ENCODE data around the gene CD300A.
"Not testable (repeated sequence)": the region's sequence is repeated elsewhere in the genome, so short reads cannot be mapped to it uniquely, and the experiment has no call there.

The CD300A gene

DNA sequence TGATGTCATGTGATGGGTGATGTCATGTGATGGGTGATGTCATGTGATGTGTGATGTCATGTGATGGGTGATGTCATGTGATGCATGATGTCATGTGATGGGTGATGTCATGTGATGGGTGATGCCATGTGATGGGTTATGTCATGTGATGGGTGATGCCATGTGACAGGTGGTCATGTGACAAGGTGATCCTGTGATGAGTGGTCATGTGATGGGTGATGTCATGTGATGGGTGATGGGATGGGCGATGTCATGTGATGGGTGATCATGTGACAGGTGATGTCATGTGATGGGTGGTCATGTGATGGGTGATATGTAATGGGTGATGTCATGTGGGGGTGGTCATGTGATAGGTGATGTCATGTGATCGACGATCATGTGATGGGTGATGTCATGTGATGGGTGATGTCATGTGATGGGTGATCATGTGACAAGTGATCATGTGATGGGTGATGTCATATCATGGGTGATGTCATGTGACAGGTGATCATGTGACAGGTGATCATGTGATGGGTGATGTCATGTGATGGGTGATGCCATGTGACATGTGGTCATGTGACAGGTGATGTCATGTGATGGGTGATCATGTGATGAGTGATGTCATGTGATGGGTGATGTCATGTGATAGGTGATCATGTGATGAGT lies 47.7 kb downstream of the CD300A start:
- no peak overlapping the region for H3K9ac ChIP-seq

GRCh38 chr17:74514632-74515334 lies 48.3 kb downstream of the CD300A start:
- no peak overlapping the region for H3K9ac ChIP-seq
- H3K27ac ChIP-seq, result no peak overlapping the region
- no peaks in the 10 kb centered on the region for H3K27me3 ChIP-seq
- H3K4me1 ChIP-seq, result peaks cover 9% of the 10 kb centered on the region
- TF ChIP-seq Cebpa-rat (IDR thresholded peaks at IDR 0.05), result no peak
- H3K4me2 ChIP-seq, result no peak overlapping the region
- H4K20me1 ChIP-seq, result no peaks in the 10 kb centered on the region
- H3K36me3 ChIP-seq, result no peaks in the 10 kb centered on the region
- peaks cover 26% of the 10 kb centered on the region for H3K9me3 ChIP-seq
- H3K4me3 ChIP-seq, result no peak overlapping the region

More for the DNA sequence above, 47.7 kb downstream of the CD300A start:
- peaks cover 6% of the 10 kb centered on the region; the same call in 1 of the 2 replicates for H3K4me1 ChIP-seq
- no peak overlapping the region for H3K27ac ChIP-seq
- no peaks in the 10 kb centered on the region for H4K20me1 ChIP-seq
- H3K4me2 ChIP-seq, result no peak overlapping the region
- peaks cover 25% of the 10 kb centered on the region for H3K9me3 ChIP-seq
- no peaks in the 10 kb centered on the region for H3K27me3 ChIP-seq
- H3K36me3 ChIP-seq, result no peaks in the 10 kb centered on the region
- H3K4me3 ChIP-seq, result no peak overlapping the region
- TF ChIP-seq Cebpa-rat (IDR thresholded peaks at IDR 0.05), result no peak

- H3K9me3 ChIP-seq, result peaks cover 26% of the 10 kb centered on the region
- H3K27ac ChIP-seq, result no peak overlapping the region
- no peaks in the 10 kb centered on the region for H3K36me3 ChIP-seq
- no peak overlapping the region for H3K4me3 ChIP-seq
- H3K27me3 ChIP-seq, result no peaks in the 10 kb centered on the region
- no peaks in the 10 kb centered on the region for H4K20me1 ChIP-seq
- no peak for TF ChIP-seq Cebpa-rat (IDR thresholded peaks at IDR 0.05)
- H3K4me2 ChIP-seq, result no peak overlapping the region
- peaks cover 21% of the 10 kb centered on the region for H3K4me1 ChIP-seq
- H3K9ac ChIP-seq, result no peak overlapping the region
Measured at GRCh38 chr17:74515941-74516340, 49.5 kb downstream of the CD300A start.

GRCh38 chr17:74516561-74517328 lies 50.3 kb downstream of the CD300A start:
- Histone ChIP-seq H3K9me3 (peaks cover 26% of the 10 kb centered on the region), H3K4me2 (no peak overlapping the region), H3K4me1 (peaks cover 29% of the 10 kb centered on the region), H4K20me1 (no peaks in the 10 kb centered on the region), H3K27ac (no peak overlapping the region), H3K36me3 (no peaks in the 10 kb centered on the region), H3K4me3 (no peak overlapping the region), H3K27me3 (no peaks in the 10 kb centered on the region), H3K9ac (no peak overlapping the region)
- no peak for TF ChIP-seq Cebpa-rat (IDR thresholded peaks at IDR 0.05)

- H4K20me1 ChIP-seq, H3K27ac ChIP-seq, H3K9ac ChIP-seq, H3K36me3 ChIP-seq, H3K4me2 ChIP-seq, H3K4me3 ChIP-seq, H3K27me3 ChIP-seq: not testable (repeated sequence)
- Histone ChIP-seq H3K9me3 (peaks cover 32% of the 10 kb centered on the region), H3K4me1 (peaks cover 36% of the 10 kb centered on the region)
Measured at GRCh38 chr17:74518413-74518981, 52.1 kb downstream of the CD300A start.

DNA sequence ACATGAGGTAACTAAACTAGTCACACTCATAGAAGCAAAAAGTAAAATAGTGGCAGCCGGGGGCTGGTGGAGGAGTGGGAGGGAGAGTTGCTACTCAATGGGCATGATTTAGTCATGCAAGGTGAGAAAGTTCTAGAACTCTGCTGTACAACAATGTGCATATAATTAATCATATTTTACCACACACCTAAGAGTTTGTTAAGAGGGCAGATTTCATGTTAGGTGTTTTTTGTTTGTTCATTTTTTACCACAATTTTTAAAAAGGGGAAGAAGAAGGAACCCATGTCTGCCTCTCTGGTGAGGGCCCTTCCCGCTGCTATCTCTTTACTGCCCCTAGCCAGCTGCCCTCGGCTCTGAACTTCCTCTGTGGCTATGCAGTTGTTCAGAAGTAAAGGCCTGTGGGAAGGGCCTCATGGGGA lies 53.6 kb downstream of the CD300A start:
- H3K4me1 ChIP-seq, result peaks cover 33% of the 10 kb centered on the region

GRCh38 chr17:74520790-74521480 lies 54.5 kb downstream of the CD300A start:
- no peaks in the 10 kb centered on the region for H3K27me3 ChIP-seq
- no peak for TF ChIP-seq Cebpa-rat (IDR thresholded peaks at IDR 0.05)
- no peak overlapping the region for H3K9ac ChIP-seq
- H3K36me3 ChIP-seq, result no peaks in the 10 kb centered on the region
- H3K4me2 ChIP-seq, result peak overlapping the region; percentile 61
- no peak overlapping the region for H3K27ac ChIP-seq
- peaks cover 21% of the 10 kb centered on the region for H3K9me3 ChIP-seq
- no peaks in the 10 kb centered on the region for H4K20me1 ChIP-seq
- no peak overlapping the region for H3K4me3 ChIP-seq
- peaks cover 29% of the 10 kb centered on the region for H3K4me1 ChIP-seq

More for the DNA sequence above, 53.6 kb downstream of the CD300A start:
- peaks cover 21% of the 10 kb centered on the region for H3K9me3 ChIP-seq
- no peaks in the 10 kb centered on the region for H3K27me3 ChIP-seq
- H4K20me1 ChIP-seq, result no peaks in the 10 kb centered on the region
- no peak overlapping the region for H3K27ac ChIP-seq
- no peak for TF ChIP-seq Cebpa-rat (IDR thresholded peaks at IDR 0.05)
- H3K4me2 ChIP-seq, result peak overlapping the region; percentile 42
- H3K9ac ChIP-seq, result no peak overlapping the region
- no peaks in the 10 kb centered on the region for H3K36me3 ChIP-seq
- H3K4me3 ChIP-seq, result no peak overlapping the region

GRCh38 chr17:74521701-74522201 lies 55.3 kb downstream of the CD300A start:
- Histone ChIP-seq H3K27ac (no peak overlapping the region), H3K9me3 (peaks cover 18% of the 10 kb centered on the region), H3K36me3 (no peaks in the 10 kb centered on the region), H3K4me1 (peaks cover 29% of the 10 kb centered on the region), H4K20me1 (no peaks in the 10 kb centered on the region), H3K4me2 (peak overlapping the region; percentile 61), H3K9ac (no peak overlapping the region), H3K4me3 (no peak overlapping the region), H3K27me3 (no peaks in the 10 kb centered on the region)
- TF ChIP-seq Cebpa-rat (IDR thresholded peaks at IDR 0.05), result no peak

Data from BLaER1 (cell line).